ENCODE measurements around the gene SELENOM.
A peak's percentile ranks its signal among the peaks of the same experiment; 100 is the strongest.
"Not testable (repeated sequence)": the region's sequence is repeated elsewhere in the genome, so short reads cannot be mapped to it uniquely, and the experiment has no call there.

The SELENOM gene

GRCh38 chr22:31089160-31090100 lies 17.9 kb downstream of the SELENOM start:
- DNase-seq, result peak; percentile 55

- DNase-seq, result no peak
Observed at GRCh38 chr22:31088233-31088986, 19.0 kb downstream of the SELENOM start.

- no peak for DNase-seq
Observed at GRCh38 chr22:31087744-31088215, 19.6 kb downstream of the SELENOM start.

- DNase-seq, result no peak
Observed at GRCh38 chr22:31086703-31087330, 20.6 kb downstream of the SELENOM start.

GRCh38 chr22:31085928-31086327 lies 21.4 kb downstream of the SELENOM start:
- no peak for DNase-seq

GRCh38 chr22:31085493-31085824 lies 21.9 kb downstream of the SELENOM start:
- DNase-seq, result no peak

GRCh38 chr22:31084811-31085492 lies 22.4 kb downstream of the SELENOM start:
- DNase-seq, result peak; percentile 85

GRCh38 chr22:31083923-31084810 lies 23.2 kb downstream of the SELENOM start:
- no peak for DNase-seq

- DNase-seq, result no peak
Observed at GRCh38 chr22:31083377-31083768, 24.0 kb downstream of the SELENOM start.

GRCh38 chr22:31082606-31083376 lies 24.6 kb downstream of the SELENOM start:
- DNase-seq, result peak; percentile 49

- DNase-seq, result no peak
Observed at GRCh38 chr22:31081963-31082605, 25.3 kb downstream of the SELENOM start.

- peak; percentile 90 for DNase-seq
Observed at GRCh38 chr22:31080848-31081649, 26.3 kb downstream of the SELENOM start, which contains the start of gene SMTN. Gene SMTN, plus strand, starts transcription at chr22:31081318. Its CDS starts 1,941 bp downstream, at chr22:31083259.

GRCh38 chr22:31080164-31080847 lies 27.1 kb downstream of the SELENOM start:
- no peak for DNase-seq

- DNase-seq, result no peak
Observed at GRCh38 chr22:31079095-31079642, 28.2 kb downstream of the SELENOM start.

GRCh38 chr22:31078389-31078788 lies 29.0 kb downstream of the SELENOM start:
- DNase-seq, result not testable (repeated sequence)

- DNase-seq, result no peak
Observed at GRCh38 chr22:31077681-31078080, 29.7 kb downstream of the SELENOM start.

- DNase-seq, result no peak
Observed at GRCh38 chr22:31075961-31076360, 31.4 kb downstream of the SELENOM start.

GRCh38 chr22:31073545-31074145 lies 33.7 kb downstream of the SELENOM start:
- not testable (repeated sequence) for DNase-seq
